RPMI7951 (cell line): ENCODE data around the gene SCARB2. TPM values are rescaled to one million over a fixed set of nuclear protein-coding genes. Genes with fewer than 3 reads are reported as not detected.
A peak's percentile ranks its signal among the peaks of the same experiment; 100 is the strongest.

Source experiments
- DNase-seq: peaks from one replicate; pipeline ENCODE4 v3.0.0-alpha.2; 2012; ENCODE audit warnings: low read depth
- total RNA-seq: library from RNA; depleted of rRNA; stranded (reverse); fragments of >200 nt; shearing (Covaris generic); gene quantifications from 2 replicates; pipeline ENCODE4 v1.2.3, GENCODE V29; 2014; rRNA removed

SCARB2 gene
- total RNA-seq, 1 experiment from 2014 or later: 165 TPM

DNA sequence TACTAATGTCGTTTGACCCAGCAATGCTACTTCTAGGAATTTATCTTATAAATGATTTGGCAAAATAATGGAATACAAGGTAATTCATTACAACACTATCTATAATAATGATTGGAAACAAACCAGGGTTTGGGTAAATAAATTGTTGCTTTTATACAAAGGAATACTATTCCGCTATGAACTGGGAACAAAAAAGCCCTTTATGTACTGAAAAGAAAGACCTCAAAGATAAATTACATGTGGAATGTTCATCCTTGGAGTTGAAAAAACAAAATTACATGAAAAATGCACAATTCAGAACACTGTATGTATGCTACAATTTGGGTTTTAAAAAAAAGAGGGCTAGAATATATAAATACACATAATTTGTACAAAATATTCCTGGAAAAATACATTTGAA is 60.3 kb downstream of the SCARB2 start:
- DNase-seq: no peak

DNA sequence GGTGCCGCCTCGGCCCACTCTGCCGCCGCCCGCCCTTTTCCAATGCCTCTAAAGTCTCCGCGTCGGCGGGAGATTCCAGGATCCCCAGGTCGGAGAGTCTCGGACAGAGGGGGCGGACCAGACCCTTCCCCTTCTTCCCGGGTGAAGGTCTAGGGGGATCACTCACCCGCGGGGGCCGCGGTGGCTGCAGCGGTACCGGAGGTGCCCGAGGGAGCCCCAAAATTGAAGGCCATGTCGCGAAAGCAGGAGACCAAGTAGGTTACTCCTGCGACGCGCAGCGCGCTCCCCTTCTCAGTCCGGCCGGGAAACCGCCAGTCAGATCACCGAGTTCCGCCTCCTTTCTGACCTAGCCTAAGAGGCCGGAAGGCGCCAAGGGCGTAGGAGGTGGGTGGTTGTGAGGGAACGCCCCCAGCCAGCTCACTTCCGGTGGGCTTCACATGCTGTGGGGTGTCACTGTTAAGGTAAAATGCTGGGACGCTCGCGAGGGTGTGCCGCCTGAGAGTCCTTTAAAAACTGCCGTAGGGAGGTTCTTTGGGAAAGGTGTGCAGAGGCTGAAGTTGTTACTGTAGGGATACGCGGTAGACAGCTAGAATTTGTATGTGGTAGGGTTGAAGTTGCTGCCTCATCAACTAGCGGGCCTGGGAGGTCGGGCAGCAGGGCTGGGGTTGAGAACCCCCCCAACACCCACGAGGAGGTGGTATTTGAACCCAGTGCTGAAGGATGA is 65.3 kb downstream of the SCARB2 start, which contains the start of gene NUP54:
Gene NUP54 (minus strand): TSS at position 256 of the 724 bp plus-strand sequence. CDS start 23 bp downstream, at position 233.
- DNase-seq: peak; percentile 90

GRCh38 chr4:76147454-76148141 is 66.0 kb downstream of the SCARB2 start:
- DNase-seq: peak; percentile 81

GRCh38 chr4:76144546-76144945 is 69.1 kb downstream of the SCARB2 start:
- no peak for DNase-seq

- no peak for DNase-seq
Measured at GRCh38 chr4:76141241-76141640, 72.4 kb downstream of the SCARB2 start.

DNA sequence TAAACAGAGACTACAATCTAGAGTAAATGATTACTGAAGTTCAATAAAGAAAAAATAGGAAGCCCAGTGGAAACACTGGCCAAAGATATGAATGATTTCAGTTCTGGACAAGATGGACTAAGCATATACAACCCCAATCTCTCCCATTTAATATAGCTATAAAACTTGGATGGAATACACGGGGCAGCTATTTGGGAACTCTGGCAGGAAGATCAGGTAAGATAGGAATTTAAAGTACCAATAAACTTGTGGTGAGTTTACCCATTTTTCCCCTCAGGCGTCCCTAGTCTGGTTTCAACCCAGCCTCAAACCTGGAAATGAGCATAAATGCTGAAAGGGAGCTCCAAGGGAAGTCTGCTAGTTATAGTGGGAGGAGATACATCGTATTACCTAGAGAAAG is 85.9 kb downstream of the SCARB2 start:
- no peak for DNase-seq

DNA sequence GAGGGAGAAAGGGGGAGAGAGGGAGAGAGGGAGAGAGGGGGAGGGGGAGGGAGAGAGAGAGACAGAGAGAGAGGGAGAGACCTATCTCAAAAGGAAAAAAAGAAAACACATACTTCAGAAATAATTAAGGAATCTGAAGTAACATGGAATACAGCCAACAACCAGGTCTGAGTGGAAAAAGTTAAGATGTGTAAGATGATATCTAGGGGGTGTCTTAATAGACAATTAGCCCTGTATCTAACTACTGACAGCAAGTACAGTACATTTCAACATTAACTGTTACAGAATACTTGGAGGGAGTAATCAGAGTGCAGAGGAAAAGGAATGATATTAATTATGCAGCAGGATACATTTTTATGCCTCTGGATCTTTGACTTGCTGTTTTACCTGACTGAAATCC is 87.8 kb downstream of the SCARB2 start:
- DNase-seq: no peak

- DNase-seq: no peak
Measured at GRCh38 chr4:76120199-76120598, 93.4 kb downstream of the SCARB2 start.

GRCh38 chr4:76117536-76117935 is 96.1 kb downstream of the SCARB2 start:
- DNase-seq: no peak

DNA sequence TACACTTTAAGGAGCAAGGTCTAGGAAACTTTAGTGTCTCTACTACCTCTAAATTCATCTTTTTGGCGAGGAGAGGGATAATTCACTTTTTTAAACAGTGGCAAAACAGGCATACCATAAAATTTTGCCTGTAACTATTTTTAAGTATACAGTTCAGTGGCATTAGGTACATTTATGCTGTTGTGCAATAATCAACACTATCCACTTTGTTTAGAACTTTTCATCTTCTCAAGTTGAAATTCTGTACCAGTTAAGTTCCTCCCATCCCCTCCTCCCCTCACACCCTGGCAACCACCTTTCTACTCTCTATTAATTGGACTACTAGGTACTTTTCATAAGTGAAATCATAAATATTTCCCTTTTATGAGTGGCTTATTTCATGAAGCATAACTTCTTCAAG is 96.8 kb downstream of the SCARB2 start:
- no peak for DNase-seq

Other genes with a start within 250 kb of the SCARB2 start
- gene SDAD1, start 222.9 kb downstream of the SCARB2 start, total RNA-seq: 21.6 and 30.5 TPM in 2 replicates
- gene CXCL9, start 206.3 kb downstream of the SCARB2 start, total RNA-seq: not detected in 2 replicates
- 0.12 and 0.78 TPM in 2 replicates for gene CXCL10, start 190.3 kb downstream of the SCARB2 start, total RNA-seq
- gene CXCL11, start 177.8 kb downstream of the SCARB2 start, total RNA-seq: 0.10 and 0.36 TPM in 2 replicates
- 0.24 TPM in 1 of 2 replicates, not detected in the other for gene ART3, start 139.1 kb downstream of the SCARB2 start, total RNA-seq
- gene NUP54, start 65.4 kb downstream of the SCARB2 start, total RNA-seq: 57.5 and 71.5 TPM in 2 replicates
- 0.20 and 1.4 TPM in 2 replicates for gene FAM47E, start 37.9 kb upstream of the SCARB2 start, total RNA-seq
- 10.1 and 12.0 TPM in 2 replicates for gene STBD1, start 92.9 kb upstream of the SCARB2 start, total RNA-seq
- not detected in 2 replicates for gene CCDC158, start 207.3 kb upstream of the SCARB2 start, total RNA-seq
- 9.6 and 10.0 TPM in 2 replicates for gene SHROOM3, start 221.4 kb upstream of the SCARB2 start, total RNA-seq